HEK293T (cell line): ENCODE data around the gene LILRB2.
"Not testable (repeated sequence)": the region's sequence is repeated elsewhere in the genome, so short reads cannot be mapped to it uniquely, and the experiment has no call there.

Source experiments
- CTCF ChIA-PET: fragments of 350-600 bp; formaldehyde crosslinking; extraction: SDS; loops from one replicate; lab custom pipeline; 2021; ENCODE audit warnings: antibody characterized with exemption, inconsistent platforms; lab: Yijun Ruan, JAX
- POLR2A ChIA-PET: fragments of 350-600 bp; formaldehyde crosslinking; extraction: SDS; loops from one replicate; lab custom pipeline; 2020; ENCODE audit warnings: antibody characterized with exemption, inconsistent platforms; lab: Yijun Ruan, JAX
- DNase-seq: peaks from one replicate; pipeline ENCODE4 v3.0.0; 2012; ENCODE audit warnings: mixed read lengths; ENCODE audit errors: extremely low spot score
- ARNT ChIP-seq: fragments of 450-650 bp; IDR thresholded peaks from 2 replicates; pipeline ENCODE4 v1.6.1; 2017; ENCODE audit warnings: mild to moderate bottlenecking
- BHLHE40 ChIP-seq: fragments of 450-650 bp; IDR thresholded peaks from 2 replicates; pipeline ENCODE4 v1.6.1; 2016; ENCODE audit warnings: mild to moderate bottlenecking, moderate library complexity, borderline replicate concordance
- CTBP1 ChIP-seq: fragments of 450-650 bp; IDR thresholded peaks from 2 replicates; pipeline ENCODE4 v1.6.1; 2016; ENCODE audit warnings: borderline replicate concordance
- ELF4 ChIP-seq: fragments of 450-650 bp; IDR thresholded peaks from 2 replicates; pipeline ENCODE4 v1.6.1; 2017; ENCODE audit warnings: antibody characterized with exemption
- FOXA1 ChIP-seq: fragments of 450-650 bp; IDR thresholded peaks from 2 replicates; pipeline ENCODE4 v1.6.1; 2016; ENCODE audit warnings: mild to moderate bottlenecking
- FOXK2 ChIP-seq: fragments of 450-650 bp; IDR thresholded peaks from 2 replicates; pipeline ENCODE4 v1.6.1; 2016; ENCODE audit warnings: mild to moderate bottlenecking
- FOXM1 ChIP-seq: fragments of 450-650 bp; IDR thresholded peaks from 2 replicates; pipeline ENCODE4 v1.6.1; 2017; ENCODE audit warnings: mild to moderate bottlenecking, borderline replicate concordance
- HDGF ChIP-seq: fragments of 450-650 bp; IDR thresholded peaks from 2 replicates; pipeline ENCODE4 v1.6.1; 2017; ENCODE audit warnings: antibody characterized with exemption, borderline replicate concordance
- L3MBTL2 ChIP-seq: fragments of 450-650 bp; conservative IDR thresholded peaks from 2 replicates; pipeline ENCODE4 v1.6.1; 2016; ENCODE audit warnings: mild to moderate bottlenecking
- LEF1 ChIP-seq: fragments of 450-650 bp; IDR thresholded peaks from 2 replicates; pipeline ENCODE4 v1.6.1; 2017; ENCODE audit warnings: mild to moderate bottlenecking, borderline replicate concordance
- NFRKB ChIP-seq: fragments of 450-650 bp; IDR thresholded peaks from 2 replicates; pipeline ENCODE4 v1.6.1; 2016; ENCODE audit warnings: mild to moderate bottlenecking, moderate library complexity
- PKNOX1 ChIP-seq: fragments of 450-650 bp; IDR thresholded peaks from 2 replicates; pipeline ENCODE4 v1.6.1; 2016
- SP1 ChIP-seq: fragments of 450-650 bp; IDR thresholded peaks from 2 replicates; pipeline ENCODE4 v1.6.1; 2017
- SUZ12 ChIP-seq: fragments of 450-650 bp; IDR thresholded peaks from 2 replicates; pipeline ENCODE4 v1.6.1; 2016; ENCODE audit warnings: mild to moderate bottlenecking
- TARDBP ChIP-seq: fragments of 450-650 bp; IDR thresholded peaks from 2 replicates; pipeline ENCODE4 v1.6.1; 2016
- ZNF384 ChIP-seq: fragments of 450-650 bp; IDR thresholded peaks from 2 replicates; pipeline ENCODE4 v1.6.1; 2016

LILRB2 gene

GRCh38 chr19:54294539-54294938, 13.6 kb upstream of the LILRB2 start:
- ChIA-PET POLR2A (no interaction called here), CTCF (no interaction called here)
- no peak for DNase-seq
- TF ChIP-seq L3MBTL2: no peak
- no peak for TF ChIP-seq SP1
- no peak for TF ChIP-seq BHLHE40
- TF ChIP-seq ZNF384: no peak
- no peak for TF ChIP-seq SUZ12
- TF ChIP-seq CTBP1: no peak
- no peak for TF ChIP-seq LEF1
- no peak for TF ChIP-seq FOXK2
- TF ChIP-seq NFRKB: no peak
- no peak for TF ChIP-seq PKNOX1
- TF ChIP-seq ELF4: no peak
- TF ChIP-seq FOXM1: no peak
- TF ChIP-seq TARDBP: no peak
- TF ChIP-seq FOXA1: no peak
- TF ChIP-seq ARNT: no peak
- TF ChIP-seq HDGF: no peak

DNA sequence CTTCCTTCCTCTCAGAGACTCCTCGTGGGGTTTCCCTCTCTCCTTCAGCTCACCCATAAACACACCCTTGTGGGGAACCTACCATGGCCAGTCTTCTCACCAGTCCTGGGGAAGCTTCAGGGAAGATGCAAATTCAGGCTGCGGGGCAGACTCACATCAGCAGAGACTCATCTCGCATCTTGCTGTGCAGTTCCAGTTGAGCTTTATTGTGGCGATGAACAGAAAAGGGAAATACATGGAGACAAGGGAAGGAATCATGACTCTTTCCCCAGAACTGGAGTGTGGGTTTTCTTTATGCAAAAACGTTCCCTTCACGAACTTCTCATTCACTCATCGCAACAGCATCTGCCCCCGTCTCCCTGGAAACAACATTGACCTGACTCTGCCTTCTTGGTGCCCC, 8.2 kb upstream of the LILRB2 start:
- CTCF ChIA-PET: interaction anchor here (0.7 kb wide), 1 partner anchor 55 kb away, joined by 4 read pairs; no protein-coding TSS in a partner anchor
- POLR2A ChIA-PET: not testable (repeated sequence)

GRCh38 chr19:54287456-54287855, 6.5 kb upstream of the LILRB2 start:
- TF ChIP-seq SP1: no peak
- TF ChIP-seq FOXA1: no peak
- TF ChIP-seq BHLHE40: no peak
- TF ChIP-seq SUZ12: no peak
- TF ChIP-seq NFRKB: no peak
- no peak for TF ChIP-seq ELF4
- no peak for TF ChIP-seq ARNT
- TF ChIP-seq LEF1: no peak
- no peak for TF ChIP-seq FOXM1
- TF ChIP-seq CTBP1: no peak
- TF ChIP-seq ZNF384: no peak
- no peak for TF ChIP-seq HDGF
- TF ChIP-seq L3MBTL2: no peak
- TF ChIP-seq FOXK2: no peak
- no peak for TF ChIP-seq TARDBP
- no peak for TF ChIP-seq PKNOX1
- ChIA-PET CTCF (no interaction called here), POLR2A (no interaction called here)
- no peak for DNase-seq

More for the DNA sequence above, 8.2 kb upstream of the LILRB2 start:
- DNase-seq: not testable (repeated sequence)

DNA sequence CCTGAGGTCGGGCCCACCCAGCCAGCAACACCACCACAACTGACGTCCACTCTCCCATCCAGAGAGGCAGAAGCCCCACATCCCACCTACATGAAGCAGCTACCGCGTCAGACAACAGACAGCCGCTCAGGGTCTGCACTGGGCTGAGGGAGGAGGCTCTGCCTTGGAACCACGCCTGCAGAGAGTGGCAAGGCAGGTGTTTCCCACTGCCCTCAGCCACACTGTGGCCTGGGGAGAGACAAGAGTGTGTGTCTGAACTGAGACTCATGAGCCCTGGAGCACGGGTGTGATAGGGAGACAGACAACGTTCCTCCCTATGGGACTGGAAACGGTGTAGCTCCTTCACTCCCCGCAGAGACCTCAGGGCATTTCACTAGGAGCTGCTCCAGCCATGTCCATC, 5.4 kb upstream of the LILRB2 start:
- POLR2A ChIA-PET, DNase-seq, CTCF ChIA-PET: not testable (repeated sequence)

- POLR2A ChIA-PET, CTCF ChIA-PET, DNase-seq: not testable (repeated sequence)
Observed at GRCh38 chr19:54285427-54286056, 4.6 kb upstream of the LILRB2 start.

DNA sequence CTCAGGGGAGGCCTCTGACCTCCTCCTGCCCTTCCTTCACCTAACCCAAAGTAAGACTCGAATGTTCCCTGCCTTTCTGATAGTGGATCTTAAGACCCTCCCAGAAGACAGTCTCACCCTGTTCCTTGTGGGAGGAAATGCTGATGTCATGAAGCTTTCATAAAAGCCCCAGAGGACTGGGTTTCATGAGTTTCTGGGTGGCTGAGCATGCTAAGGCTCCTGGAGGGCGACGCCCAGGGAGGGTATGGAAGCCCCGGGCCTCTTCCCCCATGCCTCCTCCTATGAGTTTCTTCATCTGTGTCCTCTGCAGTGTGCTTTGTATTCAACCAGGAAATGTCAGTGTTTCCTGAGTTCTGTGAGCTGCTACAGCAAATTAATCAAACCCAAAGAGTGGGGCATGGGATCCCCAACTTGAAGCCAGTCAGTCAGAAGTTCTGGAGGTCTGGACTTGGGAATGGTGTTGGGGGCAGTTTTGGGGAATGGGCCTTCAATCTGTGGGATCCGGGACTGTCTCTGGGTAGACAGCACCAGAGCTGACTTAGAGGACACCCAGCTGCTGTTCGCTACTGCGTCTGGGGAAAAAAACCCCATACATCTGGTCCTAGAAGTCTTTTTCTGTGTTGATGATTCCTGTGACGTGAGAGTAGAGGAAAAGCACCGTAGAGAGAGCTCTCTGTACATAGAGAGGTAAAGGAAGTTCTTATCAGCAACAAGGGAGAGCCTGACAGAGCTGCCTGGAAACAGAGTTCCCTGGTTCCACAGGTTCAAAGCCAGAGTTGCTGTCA, 2.0 kb upstream of the LILRB2 start:
- ChIA-PET POLR2A (no interaction called here), CTCF (interaction anchor here (0.6 kb wide), 1 partner anchor 143 kb away, joined by 3 read pairs; no protein-coding TSS in a partner anchor)
- DNase-seq: no peak
- no peak for TF ChIP-seq ARNT
- no peak for TF ChIP-seq L3MBTL2
- no peak for TF ChIP-seq FOXM1
- TF ChIP-seq NFRKB: no peak
- no peak for TF ChIP-seq BHLHE40
- no peak for TF ChIP-seq HDGF
- no peak for TF ChIP-seq SUZ12
- no peak for TF ChIP-seq LEF1
- no peak for TF ChIP-seq PKNOX1
- TF ChIP-seq CTBP1: no peak
- no peak for TF ChIP-seq ZNF384
- TF ChIP-seq TARDBP: no peak
- no peak for TF ChIP-seq FOXK2

GRCh38 chr19:54281729-54282075, 792 bp upstream of the LILRB2 start:
- CTCF ChIA-PET, DNase-seq, POLR2A ChIA-PET: not testable (repeated sequence)

- CTCF ChIA-PET, DNase-seq, POLR2A ChIA-PET: not testable (repeated sequence)
Observed at GRCh38 chr19:54280441-54280840, 469 bp downstream of the LILRB2 start.

- POLR2A ChIA-PET, CTCF ChIA-PET: not testable (repeated sequence)
Observed at GRCh38 chr19:54280025-54280424, 885 bp downstream of the LILRB2 start.

More at GRCh38 chr19:54280025-54280424, 885 bp downstream of the LILRB2 start:
- not testable (repeated sequence) for DNase-seq
